Osteocyte (in vitro differentiated cells): ENCODE results near the gene AKR1B15. TPM values are rescaled to one million over a fixed set of nuclear protein-coding genes. Genes with fewer than 3 reads are reported as not detected.

Experiments
- DNase-seq: peaks from one replicate; pipeline ENCODE4 v3.0.0; 2021; ENCODE audit warnings: mixed read lengths; ENCODE audit not compliant: unreplicated experiment; ENCODE audit errors: extremely low spot score
- H3K27ac Mint-ChIP-seq: one replicate; pipeline ENCODE4 v1.8.0; 2021; ENCODE audit warnings: mild to moderate bottlenecking, mixed read lengths; ENCODE audit not compliant: unreplicated experiment
- H3K27me3 Mint-ChIP-seq: one replicate; pipeline ENCODE4 v1.8.0; 2021; ENCODE audit warnings: mixed read lengths; ENCODE audit not compliant: unreplicated experiment
- H3K36me3 Mint-ChIP-seq: one replicate; pipeline ENCODE4 v1.8.0; 2021; ENCODE audit warnings: mixed read lengths; ENCODE audit not compliant: unreplicated experiment
- H3K4me1 Mint-ChIP-seq: one replicate; pipeline ENCODE4 v1.8.0; 2021; ENCODE audit warnings: mixed read lengths; ENCODE audit not compliant: unreplicated experiment
- H3K4me3 Mint-ChIP-seq: one replicate; pipeline ENCODE4 v1.8.0; 2021; ENCODE audit warnings: mild to moderate bottlenecking, moderate library complexity, mixed read lengths; ENCODE audit not compliant: unreplicated experiment
- H3K9me3 Mint-ChIP-seq: one replicate; pipeline ENCODE4 v1.8.0; 2021; ENCODE audit warnings: mixed read lengths; ENCODE audit not compliant: unreplicated experiment
- total RNA-seq: library from RNA; stranded (reverse); gene quantifications from 2 replicates; pipeline ENCODE4 v1.2.1, GENCODE V29; 2021
- TF ChIP-seq, protein P1 (sequence below): fragments of 200-600 bp; sonication (generic); IDR thresholded peaks from 2 replicates; pipeline ENCODE4 v1.5.0; 2021; ENCODE audit warnings: antibody characterized with exemption, mild to moderate bottlenecking, moderate library complexity

AKR1B15 gene
- total RNA-seq, 1 donor from 2014 or later, result not detected

- TF ChIP-seq, protein P1, sequence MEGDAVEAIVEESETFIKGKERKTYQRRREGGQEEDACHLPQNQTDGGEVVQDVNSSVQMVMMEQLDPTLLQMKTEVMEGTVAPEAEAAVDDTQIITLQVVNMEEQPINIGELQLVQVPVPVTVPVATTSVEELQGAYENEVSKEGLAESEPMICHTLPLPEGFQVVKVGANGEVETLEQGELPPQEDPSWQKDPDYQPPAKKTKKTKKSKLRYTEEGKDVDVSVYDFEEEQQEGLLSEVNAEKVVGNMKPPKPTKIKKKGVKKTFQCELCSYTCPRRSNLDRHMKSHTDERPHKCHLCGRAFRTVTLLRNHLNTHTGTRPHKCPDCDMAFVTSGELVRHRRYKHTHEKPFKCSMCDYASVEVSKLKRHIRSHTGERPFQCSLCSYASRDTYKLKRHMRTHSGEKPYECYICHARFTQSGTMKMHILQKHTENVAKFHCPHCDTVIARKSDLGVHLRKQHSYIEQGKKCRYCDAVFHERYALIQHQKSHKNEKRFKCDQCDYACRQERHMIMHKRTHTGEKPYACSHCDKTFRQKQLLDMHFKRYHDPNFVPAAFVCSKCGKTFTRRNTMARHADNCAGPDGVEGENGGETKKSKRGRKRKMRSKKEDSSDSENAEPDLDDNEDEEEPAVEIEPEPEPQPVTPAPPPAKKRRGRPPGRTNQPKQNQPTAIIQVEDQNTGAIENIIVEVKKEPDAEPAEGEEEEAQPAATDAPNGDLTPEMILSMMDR, result no peak
These were observed 25.4 kb downstream of the AKR1B15 start for GRCh38 chr7:134574322-134574721.

GRCh38 chr7:134584290-134584689, 35.4 kb downstream of the AKR1B15 start:
- H3K4me3 Mint-ChIP-seq, result no peak overlapping the region
- no peak for DNase-seq
- peaks cover 7% of the 10 kb centered on the region for H3K9me3 Mint-ChIP-seq
- TF ChIP-seq, protein P1, result no peak
- H3K36me3 Mint-ChIP-seq, result no peaks in the 10 kb centered on the region
- H3K4me1 Mint-ChIP-seq, result no peaks in the 10 kb centered on the region
- peaks cover 77% of the 10 kb centered on the region for H3K27me3 Mint-ChIP-seq
- H3K27ac Mint-ChIP-seq, result no peak overlapping the region

More at GRCh38 chr7:134574322-134574721, 25.4 kb downstream of the AKR1B15 start:
- H3K9me3 Mint-ChIP-seq, result peaks cover 4% of the 10 kb centered on the region
- H3K27me3 Mint-ChIP-seq, result peaks cover 36% of the 10 kb centered on the region
- H3K36me3 Mint-ChIP-seq, result no peaks in the 10 kb centered on the region
- no peak for DNase-seq
- no peak overlapping the region for H3K4me3 Mint-ChIP-seq
- H3K27ac Mint-ChIP-seq, result no peak overlapping the region
- no peaks in the 10 kb centered on the region for H3K4me1 Mint-ChIP-seq

- no peaks in the 10 kb centered on the region for H3K36me3 Mint-ChIP-seq
- peaks cover 61% of the 10 kb centered on the region for H3K27me3 Mint-ChIP-seq
- TF ChIP-seq, protein P1, result no peak
- H3K4me1 Mint-ChIP-seq, result no peaks in the 10 kb centered on the region
- DNase-seq, result no peak
- H3K27ac Mint-ChIP-seq, result no peak overlapping the region
- no peak overlapping the region for H3K4me3 Mint-ChIP-seq
- H3K9me3 Mint-ChIP-seq, result peaks cover 7% of the 10 kb centered on the region
These were observed 37.0 kb downstream of the AKR1B15 start for GRCh38 chr7:134585897-134586296.

DNA sequence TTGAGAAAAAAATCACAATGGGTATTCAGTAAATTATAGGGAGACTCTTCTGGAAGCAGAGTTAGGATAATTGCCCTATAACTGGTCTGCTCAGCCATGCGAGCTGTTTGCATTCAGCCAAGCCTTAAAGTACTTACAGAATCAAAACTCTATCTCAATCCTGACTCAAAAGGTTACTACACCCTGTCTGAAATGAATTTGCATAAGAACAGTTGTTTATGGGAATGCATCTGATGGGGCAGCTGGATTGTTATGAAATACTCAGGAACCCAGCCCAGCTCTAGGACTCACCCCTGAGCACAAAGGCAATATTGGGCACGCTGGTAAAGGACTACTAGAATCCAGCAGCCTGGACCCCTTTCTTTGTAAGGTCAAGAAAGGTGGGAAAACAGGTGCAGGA, 38.8 kb downstream of the AKR1B15 start:
- Mint-ChIP-seq H3K9me3 (peaks cover 10% of the 10 kb centered on the region), H3K4me1 (no peaks in the 10 kb centered on the region), H3K27me3 (peaks cover 44% of the 10 kb centered on the region), H3K4me3 (no peak overlapping the region), H3K27ac (no peak overlapping the region), H3K36me3 (no peaks in the 10 kb centered on the region)
- no peak for DNase-seq
- TF ChIP-seq, protein P1, result no peak

- H3K9me3 Mint-ChIP-seq, result peaks cover 10% of the 10 kb centered on the region
- no peaks in the 10 kb centered on the region for H3K36me3 Mint-ChIP-seq
- peaks cover 29% of the 10 kb centered on the region for H3K27me3 Mint-ChIP-seq
- DNase-seq, result no peak
- no peak overlapping the region for H3K4me3 Mint-ChIP-seq
- no peak overlapping the region for H3K27ac Mint-ChIP-seq
- H3K4me1 Mint-ChIP-seq, result peaks cover 10% of the 10 kb centered on the region
- TF ChIP-seq, protein P1, result no peak
These were observed 40.6 kb downstream of the AKR1B15 start for GRCh38 chr7:134589491-134589941.
